Keratinocyte (primary cell): ENCODE measurements around the gene VAV2. TPM values are rescaled to one million over a fixed set of nuclear protein-coding genes. Genes with fewer than 3 reads are reported as not detected.

Experiments
- DNase-seq: peaks from one replicate; pipeline ENCODE4 v3.0.0-alpha.2; 2011; ENCODE audit warnings: low read depth, missing footprints, low spot score
- FAIRE-seq: peaks from 2 replicates; lab custom pipeline; 2011; peaks lifted over from hg19 to GRCh38; lab: Jason Lieb, UNC
- H2AFZ ChIP-seq: 2 replicates; pipeline ENCODE4 v1.6.0; 2012; ENCODE audit warnings: low read length, control low read depth, inconsistent platforms; ENCODE audit not compliant: control insufficient read depth
- H3K27ac ChIP-seq: 2 replicates; pipeline ENCODE4 v1.5.1; 2011; ENCODE audit warnings: low read length; ENCODE audit not compliant: control insufficient read depth, insufficient read depth
- H3K27me3 ChIP-seq: 3 replicates; pipeline ENCODE4 v1.6.0; 2011; ENCODE audit warnings: low read length; ENCODE audit not compliant: control insufficient read depth, insufficient read depth; ENCODE audit errors: extremely low read depth
- H3K36me3 ChIP-seq, 2 experiments: 2 replicates in 1 of 2; 3 replicates in 1 of 2; pipeline ENCODE4 v1.5.1; 2011; ENCODE audit warnings: low read length in 2 of 2, mild to moderate bottlenecking in 1 of 2; ENCODE audit not compliant: control insufficient read depth in 2 of 2, insufficient read depth in 2 of 2; ENCODE audit errors: extremely low read depth in 1 of 2
- H3K4me1 ChIP-seq: 3 replicates; pipeline ENCODE4 v1.5.1; 2011; ENCODE audit warnings: low read length; ENCODE audit not compliant: control insufficient read depth, insufficient read depth; ENCODE audit errors: extremely low read depth
- H3K4me2 ChIP-seq: 3 replicates; pipeline ENCODE4 v1.6.0; 2011; ENCODE audit warnings: low read depth, low read length; ENCODE audit not compliant: control insufficient read depth, insufficient read depth; ENCODE audit errors: extremely low read depth
- H3K4me3 ChIP-seq, 3 experiments: fragments of 200-600 bp in 1 of 3; sonication (generic) in 1 of 3; 2 replicates in 2 of 3; 3 replicates in 1 of 3; pipeline ENCODE4 v1.5.1; 2011 to 2016; ENCODE audit warnings: low read length in 3 of 3, mild to moderate bottlenecking in 3 of 3, control low read depth in 2 of 3, inconsistent platforms in 1 of 3, low read depth in 1 of 3, mixed read lengths in 1 of 3, mixed run types in 1 of 3, moderate library complexity in 1 of 3; ENCODE audit not compliant: control insufficient read depth in 2 of 3, insufficient read depth in 2 of 3; ENCODE audit errors: extremely low read depth in 1 of 3
- H3K79me2 ChIP-seq: 2 replicates; pipeline ENCODE4 v1.6.0; 2012; ENCODE audit warnings: low read length; ENCODE audit not compliant: control insufficient read depth, insufficient read depth
- H3K9ac ChIP-seq: 3 replicates; pipeline ENCODE4 v1.6.0; 2011; ENCODE audit warnings: low read length; ENCODE audit not compliant: control insufficient read depth, insufficient read depth; ENCODE audit errors: extremely low read depth
- H3K9me1 ChIP-seq: 3 replicates; pipeline ENCODE4 v1.6.0; 2011; ENCODE audit warnings: low read length; ENCODE audit not compliant: control insufficient read depth, insufficient read depth; ENCODE audit errors: extremely low read depth
- H3K9me3 ChIP-seq: 2 replicates; pipeline ENCODE4 v1.5.1; 2012; ENCODE audit warnings: low read depth, low read length; ENCODE audit not compliant: control insufficient read depth
- H4K20me1 ChIP-seq: 3 replicates; pipeline ENCODE4 v1.6.0; 2011; ENCODE audit warnings: low read length; ENCODE audit not compliant: control insufficient read depth, insufficient read depth; ENCODE audit errors: extremely low read depth
- EZH2 ChIP-seq: IDR thresholded peaks from one replicate; pipeline ENCODE4 v1.6.1; 2012; ENCODE audit warnings: inconsistent platforms, mild to moderate bottlenecking, low read length, moderate library complexity
- dilution Hi-C: fragments of 300-500 bp; cut with MboI; formaldehyde crosslinking; loops from one replicate; pipeline ENCODE4 v1.7.0; 2020; ENCODE audit warnings: low sequenced_read_pairs; ENCODE audit not compliant: extremely low pct_ligation_motif_present
- polyA plus RNA-seq, 5 experiments: library from polyadenylated mRNA; depleted of rRNA in 3 of 5; stranded (reverse) in 3 of 5; stranded (forward) in 1 of 5; unstranded in 1 of 5; fragments of >200 nt; gene quantifications; 1 replicate in 1 of 5; 2 replicates in 3 of 5; 3 replicates in 1 of 5; pipeline versions ENCODE4 v1.2.1 to v1.2.3, GENCODE V29; 2011 to 2012; ENCODE audit warnings: missing spikeins in 2 of 5, low read depth in 1 of 5, low replicate concordance in 1 of 5
- TF ChIP-seq, protein P1 (sequence below), 3 experiments: IDR thresholded peaks in 1 of 3; conservative IDR thresholded peaks in 1 of 3; optimal IDR thresholded peaks in 1 of 3; 2 replicates in 2 of 3; 3 replicates in 1 of 3; pipeline versions ENCODE3 to v1.5.1; 2011; ENCODE audit warnings: low read length in 3 of 3, mild to moderate bottlenecking in 3 of 3, moderate library complexity in 2 of 3, control low read depth in 1 of 3, inconsistent platforms in 1 of 3; ENCODE audit not compliant: insufficient read depth in 2 of 3; ENCODE audit errors: extremely low read depth in 1 of 3

The VAV2 gene
- polyA plus RNA-seq, 1 donor (not counting 4 experiments of a cell fraction or from before 2014, with no cell fraction given): 16.4 TPM

DNA sequence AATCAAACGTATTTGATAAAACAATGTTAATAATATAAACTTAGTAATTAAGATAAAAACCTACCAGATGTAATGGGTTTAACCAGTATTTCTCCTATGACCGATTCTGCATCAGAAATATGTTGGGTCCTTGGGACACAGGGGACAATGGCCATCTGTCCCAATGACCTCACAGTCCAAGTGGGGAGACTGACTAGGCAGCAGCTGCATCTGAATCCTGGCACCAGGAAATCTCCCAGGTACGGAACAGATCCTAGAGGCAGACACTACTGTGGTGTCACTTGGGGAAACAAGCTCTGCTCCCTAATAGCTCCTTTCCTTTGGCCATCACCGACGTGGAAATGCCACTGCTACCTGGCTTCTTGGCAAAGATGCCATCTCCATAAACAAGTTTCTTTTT lies 172.2 kb downstream of the VAV2 start:
- H3K4me2 ChIP-seq: no peak overlapping the region
- dilution Hi-C loops: no loop called here

DNA sequence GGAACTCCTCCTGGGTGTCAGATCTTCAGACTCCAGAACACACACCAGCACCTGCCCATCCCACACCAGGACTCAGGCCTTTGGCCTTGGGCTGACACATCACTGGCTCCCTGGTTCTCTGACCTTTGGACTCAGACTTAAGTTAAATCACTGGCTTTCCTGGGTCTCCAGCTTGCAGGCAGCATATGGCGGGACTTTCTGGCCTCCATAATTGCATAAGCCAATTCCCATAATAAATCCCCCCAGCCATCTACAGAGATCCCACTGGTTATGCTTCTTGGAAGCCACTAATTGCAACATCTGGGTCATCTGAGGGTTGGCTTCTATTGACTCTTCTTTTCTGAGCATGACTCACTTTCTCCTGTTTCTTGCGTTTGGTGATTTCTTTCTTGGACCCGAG lies 173.7 kb downstream of the VAV2 start:
- FAIRE-seq (no peak), DNase-seq (no peak)
- dilution Hi-C loops: no loop called here

More for the DNA sequence above, 172.2 kb downstream of the VAV2 start:
- Histone ChIP-seq H3K4me3 (no peak overlapping the region), H3K9me1 (peaks cover 2% of the 10 kb centered on the region), H4K20me1 (peaks cover 3% of the 10 kb centered on the region), H2AFZ (no peak overlapping the region), H3K79me2 (peaks cover 2% of the 10 kb centered on the region), H3K27me3 (no peaks in the 10 kb centered on the region), H3K9ac (no peak overlapping the region), H3K27ac (no peak overlapping the region), H3K36me3 (peaks cover 12 to 15% of the 10 kb centered on the region in 2 experiments), H3K9me3 (no peaks in the 10 kb centered on the region), H3K4me1 (no peaks in the 10 kb centered on the region)
- DNase-seq: no peak
- no peak for FAIRE-seq
- TF ChIP-seq, protein P1, sequence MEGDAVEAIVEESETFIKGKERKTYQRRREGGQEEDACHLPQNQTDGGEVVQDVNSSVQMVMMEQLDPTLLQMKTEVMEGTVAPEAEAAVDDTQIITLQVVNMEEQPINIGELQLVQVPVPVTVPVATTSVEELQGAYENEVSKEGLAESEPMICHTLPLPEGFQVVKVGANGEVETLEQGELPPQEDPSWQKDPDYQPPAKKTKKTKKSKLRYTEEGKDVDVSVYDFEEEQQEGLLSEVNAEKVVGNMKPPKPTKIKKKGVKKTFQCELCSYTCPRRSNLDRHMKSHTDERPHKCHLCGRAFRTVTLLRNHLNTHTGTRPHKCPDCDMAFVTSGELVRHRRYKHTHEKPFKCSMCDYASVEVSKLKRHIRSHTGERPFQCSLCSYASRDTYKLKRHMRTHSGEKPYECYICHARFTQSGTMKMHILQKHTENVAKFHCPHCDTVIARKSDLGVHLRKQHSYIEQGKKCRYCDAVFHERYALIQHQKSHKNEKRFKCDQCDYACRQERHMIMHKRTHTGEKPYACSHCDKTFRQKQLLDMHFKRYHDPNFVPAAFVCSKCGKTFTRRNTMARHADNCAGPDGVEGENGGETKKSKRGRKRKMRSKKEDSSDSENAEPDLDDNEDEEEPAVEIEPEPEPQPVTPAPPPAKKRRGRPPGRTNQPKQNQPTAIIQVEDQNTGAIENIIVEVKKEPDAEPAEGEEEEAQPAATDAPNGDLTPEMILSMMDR (optimal IDR thresholded peaks at IDR 0.05 in 1 of 3, IDR thresholded peaks at IDR 0.05 in 1 of 3, conservative IDR thresholded peaks at IDR 0.05 in 1 of 3; ENCODE audit: extremely low read depth in 1 of 3, insufficient read depth in 2 of 3, low read length in 3 of 3): no peak
- TF ChIP-seq EZH2: no peak

More for the DNA sequence above, 173.7 kb downstream of the VAV2 start:
- Histone ChIP-seq H2AFZ (no peak overlapping the region), H3K9me3 (no peaks in the 10 kb centered on the region), H3K36me3 (peaks cover 10 to 11% of the 10 kb centered on the region in 2 experiments), H3K27me3 (no peaks in the 10 kb centered on the region), H3K4me3 (no peak overlapping the region), H3K4me1 (no peaks in the 10 kb centered on the region), H3K9me1 (peaks cover 2% of the 10 kb centered on the region), H3K79me2 (no peaks in the 10 kb centered on the region), H4K20me1 (peaks cover 3% of the 10 kb centered on the region), H3K27ac (no peak overlapping the region), H3K9ac (no peak overlapping the region), H3K4me2 (no peak overlapping the region)
- TF ChIP-seq, protein P1 (optimal IDR thresholded peaks at IDR 0.05 in 1 of 3, IDR thresholded peaks at IDR 0.05 in 1 of 3, conservative IDR thresholded peaks at IDR 0.05 in 1 of 3; ENCODE audit: extremely low read depth in 1 of 3, insufficient read depth in 2 of 3, low read length in 3 of 3): no peak
- TF ChIP-seq EZH2: no peak
